PFSK-1 (cell line): ENCODE results near the gene USP46.

ENCODE experiments used
- FOXP2 ChIP-seq: optimal IDR thresholded peaks from 2 replicates; pipeline ENCODE3; 2011; ENCODE audit warnings: borderline replicate concordance, control low read depth, inconsistent platforms; ENCODE audit not compliant: insufficient read depth; ENCODE audit errors: extremely low read length, extremely low read depth
- POLR2AphosphoS5 ChIP-seq: IDR thresholded peaks from 2 replicates; pipeline ENCODE4 v1.6.1; 2012; ENCODE audit warnings: low read depth, mild to moderate bottlenecking, control low read depth, low read length, moderate library complexity
- SIN3A ChIP-seq: IDR thresholded peaks from 2 replicates; pipeline ENCODE4 v1.6.1; 2012; ENCODE audit warnings: mild to moderate bottlenecking, low read length, moderate library complexity, borderline replicate concordance; ENCODE audit not compliant: insufficient read depth
- TAF1 ChIP-seq: IDR thresholded peaks from 2 replicates; pipeline ENCODE4 v1.6.1; 2012; ENCODE audit warnings: low read length, control low read depth, borderline replicate concordance; ENCODE audit not compliant: insufficient read depth
- TF ChIP-seq, protein P1 (sequence below), 2 experiments: IDR thresholded peaks; 2 replicates each; pipeline versions ENCODE4 v1.6.1 to v1.8.0; 2011 to 2012; ENCODE audit warnings: low read depth in 2 of 2, low read length in 2 of 2, control low read depth in 1 of 2, inconsistent platforms in 1 of 2, mild to moderate bottlenecking in 1 of 2, moderate library complexity in 1 of 2; ENCODE audit not compliant: insufficient read depth in 1 of 2

DNA sequence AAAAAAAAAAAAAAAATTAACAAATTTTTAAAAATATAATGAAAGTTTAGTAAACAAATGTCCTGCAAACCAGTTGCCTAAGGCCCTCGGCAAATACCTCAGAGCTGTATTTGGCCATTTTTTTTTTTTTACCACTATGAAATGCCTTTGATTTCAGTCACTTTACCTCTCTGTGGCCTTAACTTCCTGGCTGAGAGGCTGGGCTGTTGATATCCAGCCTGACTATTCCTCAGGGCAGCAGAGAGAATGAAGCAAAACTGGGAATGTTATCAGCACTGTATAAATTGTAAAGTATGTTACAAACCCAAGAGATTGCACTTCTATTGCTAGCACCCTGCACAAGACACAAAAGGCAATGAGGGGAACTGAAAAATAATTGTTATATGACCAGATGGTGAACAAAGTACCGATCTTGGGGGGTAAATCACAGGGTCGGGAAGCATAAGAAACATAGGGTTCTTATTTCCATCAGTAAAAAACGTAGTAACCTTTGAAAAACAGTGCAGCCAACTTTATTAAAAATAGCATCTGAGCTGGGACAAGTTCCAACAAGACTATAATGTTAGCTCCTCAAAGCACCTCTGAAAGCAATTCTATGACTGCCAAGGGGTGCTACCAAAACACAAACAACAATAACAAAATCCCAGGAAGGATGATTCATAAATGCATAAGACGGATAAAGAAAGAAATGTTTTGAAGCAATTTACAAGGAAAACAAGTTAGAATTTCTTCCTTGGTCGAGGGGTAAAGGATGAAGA, 18.1 kb downstream of the USP46 start:
- no peak for TF ChIP-seq POLR2AphosphoS5
- TF ChIP-seq, protein P1, sequence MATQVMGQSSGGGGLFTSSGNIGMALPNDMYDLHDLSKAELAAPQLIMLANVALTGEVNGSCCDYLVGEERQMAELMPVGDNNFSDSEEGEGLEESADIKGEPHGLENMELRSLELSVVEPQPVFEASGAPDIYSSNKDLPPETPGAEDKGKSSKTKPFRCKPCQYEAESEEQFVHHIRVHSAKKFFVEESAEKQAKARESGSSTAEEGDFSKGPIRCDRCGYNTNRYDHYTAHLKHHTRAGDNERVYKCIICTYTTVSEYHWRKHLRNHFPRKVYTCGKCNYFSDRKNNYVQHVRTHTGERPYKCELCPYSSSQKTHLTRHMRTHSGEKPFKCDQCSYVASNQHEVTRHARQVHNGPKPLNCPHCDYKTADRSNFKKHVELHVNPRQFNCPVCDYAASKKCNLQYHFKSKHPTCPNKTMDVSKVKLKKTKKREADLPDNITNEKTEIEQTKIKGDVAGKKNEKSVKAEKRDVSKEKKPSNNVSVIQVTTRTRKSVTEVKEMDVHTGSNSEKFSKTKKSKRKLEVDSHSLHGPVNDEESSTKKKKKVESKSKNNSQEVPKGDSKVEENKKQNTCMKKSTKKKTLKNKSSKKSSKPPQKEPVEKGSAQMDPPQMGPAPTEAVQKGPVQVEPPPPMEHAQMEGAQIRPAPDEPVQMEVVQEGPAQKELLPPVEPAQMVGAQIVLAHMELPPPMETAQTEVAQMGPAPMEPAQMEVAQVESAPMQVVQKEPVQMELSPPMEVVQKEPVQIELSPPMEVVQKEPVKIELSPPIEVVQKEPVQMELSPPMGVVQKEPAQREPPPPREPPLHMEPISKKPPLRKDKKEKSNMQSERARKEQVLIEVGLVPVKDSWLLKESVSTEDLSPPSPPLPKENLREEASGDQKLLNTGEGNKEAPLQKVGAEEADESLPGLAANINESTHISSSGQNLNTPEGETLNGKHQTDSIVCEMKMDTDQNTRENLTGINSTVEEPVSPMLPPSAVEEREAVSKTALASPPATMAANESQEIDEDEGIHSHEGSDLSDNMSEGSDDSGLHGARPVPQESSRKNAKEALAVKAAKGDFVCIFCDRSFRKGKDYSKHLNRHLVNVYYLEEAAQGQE (IDR thresholded peaks at IDR 0.05; ENCODE audit: insufficient read depth in 1 of 2, low read depth in 2 of 2, low read length in 2 of 2): no peak
- TF ChIP-seq TAF1: no peak
- TF ChIP-seq FOXP2: no peak
- TF ChIP-seq SIN3A: no peak
